T-cell (primary cell): Measurements from ENCODE around the gene TMEM178A. TPM values are rescaled to one million over a fixed set of nuclear protein-coding genes. Genes with fewer than 3 reads are reported as not detected.

Experiments used
- ATAC-seq, 4 experiments: fragments of 200-7000 bp in 3 of 4; fragments of 150-1000 bp in 1 of 4; cut with Tn5 transposase; replicated peaks in 1 of 4; 1 replicate in 3 of 4; 2 replicates in 1 of 4; pipeline ENCODE4 v1.10.0; 2021; ENCODE audit warnings: moderate library complexity in 3 of 4, mild to moderate bottlenecking in 2 of 4, moderate number of reproducible peaks in 1 of 4
- CTCF ChIA-PET, 2 donors: fragments of 300-600 bp; sonication (Branson Sonifier 250); formaldehyde crosslinking; loops; one replicate each; lab custom pipeline; 2022; ENCODE audit warnings: antibody characterized with exemption in 2 of 2; lab: Charles Lee
- POLR2A ChIA-PET, 2 donors: fragments of 300-600 bp; sonication (Branson Sonifier 250); formaldehyde crosslinking; loops; one replicate each; lab custom pipeline; 2022; ENCODE audit warnings: antibody characterized with exemption in 2 of 2; lab: Charles Lee
- DNase-seq, 35 experiments: peaks; one replicate each; pipeline versions ENCODE4 v3.0.0 to v3.0.0-alpha.2; 2013 to 2023
- H3K27ac ChIP-seq: one replicate; pipeline ENCODE4 v1.5.1; 2013; ENCODE audit warnings: low read length
- H3K27me3 ChIP-seq, 2 experiments: replicated peaks in 1 of 2; 1 replicate in 1 of 2; 2 replicates in 1 of 2; pipeline versions ENCODE4 v1.6.1 to v1.7.0; 2013; ENCODE audit warnings: low read length in 1 of 2, mixed read lengths in 1 of 2; ENCODE audit not compliant: control insufficient read depth in 2 of 2, insufficient read depth in 2 of 2; ENCODE audit errors: extremely low read depth in 1 of 2
- H3K36me3 ChIP-seq, 2 donors: 1 replicate in 1 of 2; 2 replicates in 1 of 2; pipeline versions ENCODE4 v1.6.1 to v1.7.0; 2013; ENCODE audit warnings: low read length in 1 of 2; ENCODE audit not compliant: control insufficient read depth in 2 of 2, insufficient read depth in 1 of 2; ENCODE audit errors: extremely low read depth in 1 of 2
- H3K4me1 ChIP-seq, 2 experiments: 1 replicate in 1 of 2; 2 replicates in 1 of 2; pipeline versions ENCODE4 v1.6.1 to v1.7.0; 2013; ENCODE audit warnings: low read length in 2 of 2, mixed read lengths in 1 of 2; ENCODE audit not compliant: insufficient read depth in 2 of 2, control insufficient read depth in 1 of 2; ENCODE audit errors: extremely low read depth in 1 of 2
- H3K4me3 ChIP-seq, 2 donors: 1 replicate in 1 of 2; 2 replicates in 1 of 2; pipeline versions ENCODE4 v1.5.1 to v1.7.0; 2013; ENCODE audit warnings: mild to moderate bottlenecking in 2 of 2, low read length in 1 of 2, moderate library complexity in 1 of 2; ENCODE audit not compliant: control insufficient read depth in 1 of 2; ENCODE audit errors: extremely low read depth in 1 of 2
- H3K9me3 ChIP-seq: 2 replicates; pipeline ENCODE4 v1.7.0; 2013
- H3K27ac Mint-ChIP-seq, 2 donors: one replicate each; pipeline ENCODE4 v1.8.0; 2020 to 2021; ENCODE audit warnings: mild to moderate bottlenecking in 2 of 2, mixed read lengths in 2 of 2
- H3K27me3 Mint-ChIP-seq, 2 donors: one replicate each; pipeline ENCODE4 v1.8.0; 2021 to 2022; ENCODE audit warnings: mixed read lengths in 2 of 2
- H3K36me3 Mint-ChIP-seq: one replicate; pipeline ENCODE4 v1.8.0; 2021; ENCODE audit warnings: mixed read lengths
- H3K4me1 Mint-ChIP-seq, 3 donors: one replicate each; pipeline ENCODE4 v1.8.0; 2020 to 2022; ENCODE audit warnings: mixed read lengths in 3 of 3, mild to moderate bottlenecking in 1 of 3
- H3K4me3 Mint-ChIP-seq, 3 donors: one replicate each; pipeline ENCODE4 v1.8.0; 2020 to 2022; ENCODE audit warnings: mild to moderate bottlenecking in 3 of 3, mixed read lengths in 3 of 3, moderate library complexity in 3 of 3
- H3K9me3 Mint-ChIP-seq, 3 donors: one replicate each; pipeline ENCODE4 v1.8.0; 2020 to 2022; ENCODE audit warnings: mixed read lengths in 3 of 3
- WGBS: methylation state at CpG from one replicate; pipeline ENCODE4 v1.1.5; 2013; ENCODE audit warnings: missing lambda C conversion rate; ENCODE audit not compliant: insufficient coverage; 5-methylcytosine and 5-hydroxymethylcytosine counted together
- total RNA-seq, 35 experiments: library from RNA in 6 of 35; stranded (reverse) in 6 of 35; fragments of 120-200 nt in 1 of 35; gene quantifications; one replicate each; pipeline versions ENCODE4 v1.2.1 to v1.2.4 and lab custom pipeline; 2013 to 2026

The TMEM178A gene
- total RNA-seq, 5 donors from 2014 or later (not counting 1 experiment from before 2014, with no cell fraction given): 0.32 to 0.47 (median 0.45) TPM; not detected in 2

DNA sequence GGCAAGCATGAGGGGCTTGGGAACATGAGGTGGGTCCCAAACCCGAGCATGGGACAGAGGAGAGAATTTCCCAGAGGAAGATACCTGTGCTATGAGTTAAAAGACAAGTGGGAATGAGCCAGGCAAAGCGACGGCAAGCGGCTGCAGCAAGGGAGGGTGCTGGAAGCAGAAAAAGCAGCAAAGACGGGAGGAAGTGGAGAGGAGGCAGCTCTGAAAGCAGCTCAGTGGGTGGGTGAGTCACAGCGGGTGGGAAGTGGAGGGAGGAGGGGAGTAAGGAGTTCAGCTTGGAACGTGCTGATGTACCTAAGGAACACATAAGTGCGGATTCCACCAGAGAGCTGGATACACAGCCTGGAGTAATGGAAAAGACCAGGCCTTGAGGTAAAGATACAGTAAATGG is 71.9 kb downstream of the TMEM178A start:
- Histone ChIP-seq H3K27me3 (no peaks in the 10 kb centered on the region), H3K4me3 (no peak overlapping the region), H3K36me3 (peaks cover 5 to 56% of the 10 kb centered on the region in 2 donors), H3K4me1 (no peaks in the 10 kb centered on the region), H3K9me3 (no peaks in the 10 kb centered on the region), H3K27ac (no peak overlapping the region)
- no peak overlapping the region for H3K4me3 Mint-ChIP-seq
- DNase-seq: no peak
- no peak for ATAC-seq
- no peak overlapping the region for H3K27ac Mint-ChIP-seq
- WGBS: 94% methylated on average over 8 of the region's 8 CpGs
- no peaks in the 10 kb centered on the region for H3K27me3 Mint-ChIP-seq
- peaks cover 65% of the 10 kb centered on the region for H3K36me3 Mint-ChIP-seq
- peaks cover 0 to 6% (median 0%) of the 10 kb centered on the region in 3 donors for H3K4me1 Mint-ChIP-seq
- POLR2A ChIA-PET: no interaction called here
- CTCF ChIA-PET: no interaction called here
- no peaks in the 10 kb centered on the region for H3K9me3 Mint-ChIP-seq

- H3K4me3 Mint-ChIP-seq: no peak overlapping the region
- no peaks in the 10 kb centered on the region for H3K27me3 Mint-ChIP-seq
- Histone ChIP-seq H3K27me3 (no peaks in the 10 kb centered on the region), H3K4me1 (no peaks in the 10 kb centered on the region), H3K9me3 (no peaks in the 10 kb centered on the region), H3K36me3 (peaks cover 4 to 56% of the 10 kb centered on the region in 2 donors), H3K4me3 (no peak overlapping the region), H3K27ac (no peak overlapping the region)
- H3K36me3 Mint-ChIP-seq: peaks cover 69% of the 10 kb centered on the region
- H3K9me3 Mint-ChIP-seq: no peaks in the 10 kb centered on the region
- CTCF ChIA-PET: no interaction called here
- no peak for DNase-seq
- WGBS: 93% methylated on average over 2 of the region's 2 CpGs
- no peak overlapping the region for H3K27ac Mint-ChIP-seq
- ATAC-seq: no peak
- H3K4me1 Mint-ChIP-seq: peaks cover 0 to 6% (median 0%) of the 10 kb centered on the region in 3 donors
- POLR2A ChIA-PET: no interaction called here
Measured at GRCh38 chr2:39738936-39739335, 73.2 kb downstream of the TMEM178A start.

GRCh38 chr2:39739386-39739785 is 73.7 kb downstream of the TMEM178A start:
- Mint-ChIP-seq H3K4me1 (peaks cover 0 to 6% (median 0%) of the 10 kb centered on the region in 3 donors), H3K27me3 (no peaks in the 10 kb centered on the region), H3K9me3 (no peaks in the 10 kb centered on the region), H3K27ac (no peak overlapping the region), H3K36me3 (peaks cover 64% of the 10 kb centered on the region), H3K4me3 (no peak overlapping the region)
- no peak overlapping the region for H3K27ac ChIP-seq
- H3K9me3 ChIP-seq: no peaks in the 10 kb centered on the region
- no peaks in the 10 kb centered on the region for H3K27me3 ChIP-seq
- ChIA-PET CTCF (no interaction called here), POLR2A (no interaction called here)
- WGBS: 100% methylated on average over 4 of the region's 5 CpGs
- no peaks in the 10 kb centered on the region for H3K4me1 ChIP-seq
- peaks cover 4 to 56% of the 10 kb centered on the region in 2 donors for H3K36me3 ChIP-seq
- ATAC-seq: no peak
- no peak overlapping the region for H3K4me3 ChIP-seq
- DNase-seq: no peak

GRCh38 chr2:39741871-39742270 is 76.2 kb downstream of the TMEM178A start:
- Mint-ChIP-seq H3K4me3 (no peak overlapping the region), H3K27ac (no peak overlapping the region), H3K36me3 (peaks cover 66% of the 10 kb centered on the region), H3K9me3 (no peaks in the 10 kb centered on the region), H3K27me3 (no peaks in the 10 kb centered on the region), H3K4me1 (no peaks in the 10 kb centered on the region)
- ATAC-seq: no peak
- Histone ChIP-seq H3K27me3 (no peaks in the 10 kb centered on the region), H3K27ac (no peak overlapping the region), H3K4me3 (no peak overlapping the region), H3K4me1 (no peaks in the 10 kb centered on the region), H3K9me3 (no peaks in the 10 kb centered on the region), H3K36me3 (peaks cover 0 to 38% of the 10 kb centered on the region in 2 donors)
- WGBS: no CpG with 5 or more reads among the region's 1 CpG
- CTCF ChIA-PET: interaction anchor here in 1 of 2 donors (1.2 kb wide), 1 partner anchor 12 kb away, joined by 4 read pairs; no protein-coding TSS in a partner anchor
- POLR2A ChIA-PET: no interaction called here
- DNase-seq: no peak

DNA sequence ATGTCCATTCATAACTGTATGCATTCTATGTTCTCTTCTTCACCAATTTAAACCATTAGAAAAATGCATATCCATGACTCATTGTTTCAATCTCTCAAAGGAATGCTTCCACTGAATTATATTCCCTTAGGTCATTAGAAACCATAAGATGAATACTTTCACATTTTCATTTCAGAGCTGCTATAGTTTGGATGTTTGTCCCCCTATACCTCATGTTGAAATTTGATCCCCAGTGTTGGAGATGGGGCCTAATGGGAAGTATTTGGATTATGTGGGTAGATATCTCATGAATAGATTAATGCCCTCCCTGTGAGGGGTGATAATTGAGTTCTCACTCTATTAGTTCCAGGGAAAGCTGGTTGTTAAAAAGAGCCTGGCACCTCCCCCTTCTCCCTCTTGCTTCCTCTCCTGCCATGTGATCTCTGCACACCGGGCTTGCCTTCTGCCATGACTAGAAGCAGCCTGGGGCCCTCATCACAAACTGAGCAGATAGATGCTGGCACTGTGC is 77.6 kb downstream of the TMEM178A start:
- H3K27ac ChIP-seq: no peak overlapping the region
- no peaks in the 10 kb centered on the region for H3K4me1 ChIP-seq
- ChIA-PET POLR2A (interaction anchor here in 1 of 2 donors (0.6 kb wide), 1 partner anchor 11 kb away, joined by 3 read pairs; no protein-coding TSS in a partner anchor), CTCF (no interaction called here)
- H3K27ac Mint-ChIP-seq: no peak overlapping the region
- ATAC-seq (no peak), DNase-seq (no peak)
- H3K4me1 Mint-ChIP-seq: no peaks in the 10 kb centered on the region
- H3K4me3 Mint-ChIP-seq: no peak overlapping the region
- H3K36me3 ChIP-seq: peaks cover 0 to 26% of the 10 kb centered on the region in 2 donors
- no peaks in the 10 kb centered on the region for H3K27me3 Mint-ChIP-seq
- 67% methylated on average over 1 of the region's 1 CpG for WGBS
- no peak overlapping the region for H3K4me3 ChIP-seq
- no peaks in the 10 kb centered on the region for H3K9me3 Mint-ChIP-seq
- H3K27me3 ChIP-seq: no peaks in the 10 kb centered on the region
- H3K36me3 Mint-ChIP-seq: peaks cover 64% of the 10 kb centered on the region
- no peaks in the 10 kb centered on the region for H3K9me3 ChIP-seq

GRCh38 chr2:39755466-39755865 is 89.7 kb downstream of the TMEM178A start:
- DNase-seq (no peak), ATAC-seq (no peak)
- H3K4me1 ChIP-seq: no peaks in the 10 kb centered on the region
- no CpG with 5 or more reads among the region's 1 CpG for WGBS
- no peaks in the 10 kb centered on the region for H3K9me3 ChIP-seq
- H3K4me1 Mint-ChIP-seq: no peaks in the 10 kb centered on the region
- H3K9me3 Mint-ChIP-seq: no peaks in the 10 kb centered on the region
- no peak overlapping the region for H3K27ac ChIP-seq
- H3K4me3 ChIP-seq: no peak overlapping the region
- no peak overlapping the region for H3K27ac Mint-ChIP-seq
- CTCF ChIA-PET: no interaction called here
- POLR2A ChIA-PET: no interaction called here
- H3K36me3 Mint-ChIP-seq: peaks cover 73% of the 10 kb centered on the region
- peaks cover 0 to 63% of the 10 kb centered on the region in 2 donors for H3K36me3 ChIP-seq
- H3K4me3 Mint-ChIP-seq: no peak overlapping the region
- H3K27me3 ChIP-seq: no peaks in the 10 kb centered on the region
- H3K27me3 Mint-ChIP-seq: no peaks in the 10 kb centered on the region
